Myocyte (in vitro differentiated cells): ENCODE data around the gene ORC1. TPM values are rescaled to one million over a fixed set of nuclear protein-coding genes. Genes with fewer than 3 reads are reported as not detected.

Experiments
- DNase-seq: peaks from one replicate; pipeline ENCODE4 v3.0.0-alpha.2; 2012; ENCODE audit warnings: low read depth
- polyA plus RNA-seq: library from polyadenylated mRNA; unstranded; fragments of >200 nt; gene quantifications from one replicate; pipeline ENCODE4 v1.2.1, GENCODE V29; 2012; ENCODE audit warnings: missing spikeins
- total RNA-seq: library from RNA; depleted of rRNA; stranded (reverse); fragments of >200 nt; gene quantifications from 2 replicates; pipeline ENCODE4 v1.2.3, GENCODE V29; 2014

The ORC1 gene
- 0.11 and 0.42 TPM in 2 replicates for total RNA-seq
- 0.14 TPM for polyA plus RNA-seq

DNA sequence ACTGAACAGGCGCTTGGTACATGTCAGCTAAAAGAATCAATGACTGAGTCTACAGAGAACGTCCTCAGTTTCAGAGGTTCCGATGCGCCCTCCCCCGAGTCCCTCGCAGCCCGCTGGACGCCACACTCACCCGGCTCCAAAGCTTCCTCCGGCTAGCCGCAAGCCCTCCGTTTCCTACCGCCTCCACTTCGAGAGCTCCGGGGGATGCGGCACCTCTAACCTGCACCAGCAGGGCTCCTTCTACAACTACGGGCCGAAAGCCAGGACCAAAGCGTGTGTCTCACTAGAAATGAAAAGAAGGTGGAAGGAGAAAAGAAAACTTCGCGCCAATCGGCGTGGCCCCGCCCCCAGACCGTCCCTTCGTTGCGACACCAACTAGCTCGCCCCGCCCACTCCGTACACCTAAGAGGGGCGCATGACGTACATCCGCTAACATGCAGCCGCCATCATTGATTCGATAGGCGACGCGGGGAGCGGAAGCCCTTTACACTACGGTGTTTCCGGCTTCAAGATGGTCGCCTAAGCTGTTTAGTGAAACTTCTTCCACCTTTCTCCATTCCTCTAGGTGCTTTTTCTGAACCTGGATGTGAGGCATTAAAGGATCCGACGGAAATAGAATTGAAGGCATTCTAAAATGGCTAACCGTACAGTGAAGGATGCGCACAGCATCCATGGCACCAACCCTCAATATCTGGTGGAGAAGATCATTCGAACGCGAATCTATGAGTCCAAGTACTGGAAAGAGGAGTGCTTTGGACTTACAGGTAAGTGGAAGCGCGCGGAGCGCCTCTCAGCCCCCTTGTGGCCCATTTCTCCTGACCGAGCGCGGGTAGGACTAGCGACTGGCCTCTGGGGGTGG, at the start of gene ORC1, which contains the start of gene PRPF38A:
ORC1 (minus strand) TSS at position 308 of the 859 bp plus-strand sequence. CDS start 2,200 bp downstream, outside the sequence.
PRPF38A (plus strand) TSS at position 487 of the 859 bp plus-strand sequence; CDS start at position 635, 148 bp downstream.
- DNase-seq, result peak; percentile 98

DNA sequence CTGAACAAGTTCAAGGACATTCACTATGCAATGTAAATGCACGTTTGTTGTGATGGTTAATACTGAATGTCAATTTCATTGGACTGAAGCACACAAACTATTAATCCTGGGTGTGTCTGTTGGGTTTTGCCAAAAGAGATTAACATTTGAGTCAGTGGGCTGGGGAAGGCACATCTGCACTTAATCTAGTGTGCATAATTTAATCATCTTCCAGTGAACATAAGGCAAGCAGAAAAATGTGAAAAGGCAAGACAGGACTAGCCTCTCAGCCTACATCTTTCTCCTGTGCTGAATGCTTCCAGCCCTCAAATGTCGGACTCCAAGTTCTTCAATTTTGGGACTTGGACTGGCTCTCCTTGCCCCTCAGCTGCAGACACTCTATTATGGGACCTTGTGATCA, 40.2 kb upstream of the ORC1 start:
- DNase-seq, result no peak

DNA sequence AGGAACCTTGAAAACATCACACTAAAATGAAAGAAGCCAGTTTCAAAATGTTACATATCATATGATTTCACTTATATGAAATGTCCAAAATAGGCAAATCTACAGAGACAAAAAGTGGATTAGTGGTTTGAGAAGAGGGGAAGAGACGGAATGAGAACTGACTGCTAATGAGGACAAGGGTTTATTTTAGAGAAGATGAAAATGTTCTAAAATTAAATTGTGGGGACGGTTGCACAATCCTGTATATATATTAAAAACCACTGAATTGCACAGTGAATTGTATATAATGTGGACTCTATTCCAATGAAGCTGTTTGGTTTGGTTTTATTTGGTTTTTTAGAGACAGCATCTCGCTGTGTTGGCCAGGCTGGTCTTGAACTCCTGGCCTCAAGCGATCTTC, 35.8 kb upstream of the ORC1 start:
- DNase-seq, result no peak

DNA sequence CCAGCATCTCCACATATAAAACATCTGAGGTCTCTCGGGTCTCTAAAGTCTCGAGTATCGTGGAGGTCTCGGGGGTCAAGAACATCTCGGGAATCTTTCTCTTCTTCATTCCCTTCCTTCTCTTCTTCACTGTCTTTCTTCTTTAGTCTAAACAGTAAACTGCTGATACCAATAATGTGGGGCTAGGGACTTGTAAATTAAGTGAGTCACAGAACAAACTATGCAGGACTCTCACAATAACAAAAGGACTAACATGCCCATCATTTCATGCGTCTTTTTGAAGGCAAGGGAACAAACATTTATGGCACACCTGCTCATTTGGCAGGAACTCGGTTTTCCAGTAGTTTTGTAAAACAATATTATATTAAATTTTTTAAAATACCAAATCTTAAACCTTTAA, 32.6 kb upstream of the ORC1 start:
- no peak for DNase-seq

DNA sequence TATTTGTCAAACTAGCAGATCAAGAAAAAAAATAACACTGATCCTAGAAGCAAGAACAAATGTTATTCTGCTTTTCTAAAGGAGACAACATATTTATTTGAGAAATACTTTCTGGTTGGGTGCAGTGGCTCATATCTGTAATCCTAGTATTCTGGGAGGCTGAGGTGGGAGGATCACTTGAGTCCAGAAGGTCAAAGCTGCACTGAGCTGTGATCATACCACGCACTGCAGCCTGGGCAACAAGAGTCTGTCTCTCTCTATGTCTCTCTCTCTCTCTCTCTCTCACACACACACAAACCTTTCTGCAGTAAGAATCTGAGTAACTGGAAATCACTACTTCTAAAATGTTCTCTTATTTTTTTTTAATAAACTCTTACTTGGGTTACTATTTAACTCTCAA, 31.4 kb upstream of the ORC1 start:
- DNase-seq, result no peak

DNA sequence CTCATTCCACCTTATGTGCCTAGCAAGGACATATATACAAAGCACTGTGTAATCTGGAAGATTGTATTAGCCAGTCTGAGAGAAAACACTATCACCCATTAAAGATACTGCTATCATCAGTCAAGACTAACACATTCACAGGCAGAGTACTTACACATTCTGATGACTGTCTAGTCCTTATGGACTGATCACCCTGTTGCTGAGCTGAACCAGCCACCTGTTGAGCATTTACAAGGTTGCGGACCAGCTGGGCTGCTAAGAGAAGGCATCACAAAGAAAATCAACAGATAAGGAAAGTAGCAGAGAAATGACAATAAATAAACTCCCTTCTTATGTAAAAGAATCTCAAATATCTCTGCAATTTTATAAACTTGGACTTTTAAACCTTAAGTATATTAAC, 31.0 kb upstream of the ORC1 start:
- no peak for DNase-seq

DNA sequence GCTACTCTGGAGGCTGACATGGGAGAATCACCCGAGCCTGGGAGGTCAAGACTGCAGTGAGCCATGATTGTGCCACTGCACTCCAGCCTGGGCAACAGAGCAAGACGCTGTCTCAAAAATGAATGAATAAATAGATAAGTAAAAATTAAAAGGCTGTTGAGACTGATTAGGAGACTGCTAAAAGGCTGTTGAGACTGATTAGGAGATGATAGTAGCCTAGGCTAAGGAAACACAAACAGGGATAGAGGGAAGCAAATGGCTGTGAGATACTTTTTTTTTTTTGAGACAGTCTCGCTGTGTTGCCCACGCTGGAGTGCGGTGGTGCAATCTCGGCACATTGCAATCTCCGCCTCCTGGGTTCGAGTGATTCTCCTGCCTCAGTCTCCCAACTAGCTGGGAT, 28.6 kb upstream of the ORC1 start:
- DNase-seq, result no peak

DNA sequence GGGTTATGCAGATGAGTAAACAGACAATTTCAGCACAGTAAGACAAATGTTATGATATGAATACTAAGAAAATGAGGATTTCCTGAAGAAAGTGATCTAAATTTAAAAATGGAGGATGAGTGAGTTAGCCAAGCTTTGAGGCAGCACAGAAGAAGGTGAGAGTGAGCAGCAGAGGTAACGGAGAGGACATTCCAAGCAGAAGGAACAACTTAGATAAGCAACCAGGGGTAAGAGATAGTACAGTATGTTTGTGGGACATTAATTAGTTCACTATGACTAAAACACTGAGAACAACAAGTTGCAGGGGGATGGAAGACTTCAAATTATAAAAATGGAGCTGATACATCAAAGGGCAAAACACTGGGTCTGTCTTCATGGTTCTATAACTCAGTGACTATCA, 22.9 kb upstream of the ORC1 start:
- DNase-seq, result no peak

DNA sequence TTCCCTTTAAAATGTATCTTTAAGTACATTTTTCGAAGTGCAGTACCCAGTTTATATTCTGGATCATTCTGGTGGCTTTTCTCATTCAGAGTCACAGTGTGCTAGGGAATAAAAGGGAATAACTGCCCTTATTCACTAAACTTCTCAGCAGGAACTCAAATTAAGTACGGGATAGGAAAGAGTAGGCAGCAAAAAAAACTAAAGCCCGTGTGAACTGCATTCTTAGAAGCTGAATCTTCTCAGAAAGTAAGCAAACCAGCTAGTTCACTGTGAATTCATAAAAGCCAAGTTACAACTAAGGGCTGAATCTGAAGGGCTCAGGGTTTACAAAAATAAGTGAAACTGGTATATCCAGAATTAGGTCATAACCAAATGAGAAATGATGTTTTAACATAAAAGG, 22.1 kb upstream of the ORC1 start:
- DNase-seq, result peak; percentile 7

DNA sequence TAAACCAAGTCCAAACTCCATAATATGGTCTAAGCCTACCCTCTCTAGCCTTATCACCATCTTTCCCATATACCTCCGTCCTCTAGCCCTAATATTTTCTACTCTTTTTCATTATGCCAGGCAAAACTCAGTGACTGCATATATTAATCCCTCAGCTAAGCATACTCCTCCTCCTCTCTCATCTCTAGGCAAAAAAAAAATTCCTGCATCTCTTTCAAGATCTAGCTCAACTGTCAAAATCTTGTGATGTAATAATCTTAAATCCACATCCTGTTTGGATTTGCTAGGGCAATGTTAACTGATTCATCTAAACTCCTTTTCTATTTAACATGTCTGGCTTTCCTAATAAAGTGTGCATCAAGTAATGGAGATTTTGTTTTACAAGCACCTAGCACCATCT, 20.6 kb upstream of the ORC1 start:
- DNase-seq, result no peak

DNA sequence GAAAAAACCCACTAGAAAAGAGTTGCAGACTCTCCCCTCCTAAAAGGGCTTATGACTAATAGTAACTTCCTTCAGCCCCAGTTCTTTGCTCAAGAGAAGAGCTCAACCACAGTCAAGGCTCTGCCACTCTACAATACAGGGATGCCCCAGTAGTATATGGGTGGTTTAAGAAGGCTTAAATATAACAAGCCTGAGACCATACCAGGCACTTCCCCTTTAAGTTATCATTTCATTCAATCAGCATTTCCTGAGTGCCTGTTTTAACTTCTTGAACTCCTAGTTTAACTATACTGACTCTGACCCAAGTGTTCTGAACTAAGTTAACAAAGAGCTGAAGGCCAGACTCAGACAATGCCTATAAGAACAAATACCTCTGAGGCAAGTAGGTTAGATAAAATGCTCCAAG, 20.0 kb upstream of the ORC1 start:
- DNase-seq, result no peak

DNA sequence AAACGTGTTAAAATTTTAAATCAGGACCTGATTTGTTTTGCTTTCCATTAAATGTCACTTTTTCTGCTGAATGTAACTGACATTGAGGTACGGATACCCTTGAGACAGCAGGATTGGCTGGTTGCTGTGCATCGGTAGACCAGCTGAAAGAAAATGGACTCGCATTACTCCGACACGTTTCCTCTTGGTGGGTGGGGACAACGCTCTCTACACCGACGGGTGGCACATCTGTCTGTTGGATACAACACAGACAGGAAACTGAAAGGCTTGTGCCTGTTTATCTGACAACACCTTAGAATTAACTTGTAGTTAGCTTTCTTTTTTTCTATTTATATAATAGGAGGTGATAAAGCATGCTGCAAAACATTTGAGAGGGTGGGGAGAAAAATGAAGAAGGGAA, 19.5 kb upstream of the ORC1 start:
- DNase-seq, result no peak

DNA sequence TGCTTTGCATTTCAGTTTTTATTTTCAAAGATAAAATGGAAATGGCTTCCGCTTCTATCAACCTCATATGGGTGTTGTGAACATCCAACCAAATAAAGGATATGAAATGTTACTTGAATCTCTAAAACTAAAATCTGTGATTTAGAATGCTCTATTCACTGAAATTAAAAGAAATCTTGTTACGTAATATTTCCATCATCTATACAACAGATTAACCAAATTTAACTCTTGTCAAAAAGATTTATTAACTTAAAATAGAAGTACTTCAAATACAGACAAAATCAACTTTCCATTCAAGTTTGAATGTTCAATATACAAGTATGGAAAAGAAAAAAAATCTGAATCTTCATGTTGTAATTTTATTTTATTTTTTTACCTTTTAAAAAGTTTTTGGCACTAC, 18.8 kb upstream of the ORC1 start:
- DNase-seq, result no peak

DNA sequence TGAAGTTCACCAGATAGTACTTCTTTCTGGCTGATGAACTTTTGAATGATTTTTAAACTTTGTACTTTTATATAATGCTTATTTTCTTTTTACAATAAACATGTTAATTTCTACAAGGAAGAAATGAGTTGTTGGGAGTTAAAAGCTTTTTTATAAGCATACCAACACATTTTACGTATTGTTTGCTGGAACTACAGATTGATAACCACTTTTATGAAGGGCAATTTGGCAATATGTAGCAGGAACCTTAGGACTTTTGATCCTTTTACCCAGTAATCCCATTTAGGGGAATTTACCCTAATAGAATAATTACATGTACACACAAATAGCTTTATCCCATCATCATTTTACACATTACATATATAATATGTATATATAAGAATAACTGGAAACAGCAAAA, 16.5 kb upstream of the ORC1 start:
- no peak for DNase-seq

DNA sequence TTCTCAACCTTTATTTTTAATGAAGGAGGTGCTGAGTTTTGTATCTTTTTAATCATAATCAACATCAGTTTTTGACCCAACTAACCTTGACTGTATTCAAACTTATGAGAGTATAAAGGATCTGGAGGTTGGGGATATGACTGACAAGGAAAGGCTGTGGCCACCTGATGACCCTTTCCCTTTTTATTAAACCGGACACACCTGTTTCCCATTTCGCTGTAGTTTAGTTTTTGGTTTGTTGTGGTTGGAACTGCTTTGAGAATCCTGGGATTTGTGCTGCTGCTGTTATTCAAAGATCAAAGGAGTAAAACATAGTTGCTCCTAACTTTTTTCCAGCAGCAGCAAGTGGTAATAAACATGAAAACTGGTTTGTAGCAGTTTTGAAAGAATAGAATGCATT, 12.6 kb upstream of the ORC1 start:
- no peak for DNase-seq

DNA sequence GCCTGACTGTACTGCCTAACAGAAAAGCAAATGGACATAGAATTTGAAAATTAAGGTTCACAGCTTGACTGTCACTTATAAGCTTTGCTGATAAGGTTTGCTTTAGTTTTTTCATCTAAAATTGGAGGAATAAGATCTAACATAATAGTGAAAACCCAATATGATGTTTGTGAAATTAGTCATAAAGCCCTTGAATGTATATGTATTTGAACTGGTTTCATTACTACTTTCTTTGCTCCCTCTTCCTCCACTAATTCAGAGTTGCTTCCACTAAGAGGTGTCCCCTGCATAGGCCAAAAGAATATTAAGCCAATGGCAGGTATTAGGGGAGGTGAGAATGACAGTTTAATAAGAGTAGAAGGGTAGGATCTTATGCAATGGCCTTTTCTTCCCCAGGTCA, 10.7 kb upstream of the ORC1 start:
- no peak for DNase-seq

DNA sequence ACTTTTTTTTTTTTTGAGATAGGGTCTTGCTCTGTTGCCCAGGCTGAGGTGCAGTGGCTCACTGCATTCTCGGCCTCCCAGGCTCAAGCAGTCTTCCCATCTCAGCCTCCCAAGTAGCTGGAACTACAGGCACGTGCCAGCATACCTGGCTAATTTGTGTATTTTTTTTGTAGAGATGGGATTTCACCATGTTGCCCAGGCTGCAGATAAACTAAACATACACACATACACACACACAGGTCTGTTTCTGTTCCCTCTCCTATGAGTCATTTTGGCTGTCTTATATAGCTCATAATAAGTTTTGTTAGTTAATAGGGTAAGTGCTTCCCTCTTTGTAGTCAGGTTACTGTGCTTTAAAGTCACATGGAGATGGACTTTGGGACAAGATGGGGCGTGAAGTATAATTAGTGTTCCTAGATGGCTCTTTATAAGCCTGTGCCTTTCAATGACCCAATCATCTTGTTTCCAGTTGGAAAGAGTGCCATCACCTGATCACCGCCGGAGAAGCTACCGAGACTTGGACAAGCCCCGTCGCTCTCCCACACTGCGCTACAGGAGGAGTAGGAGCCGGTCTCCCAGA, 9.3 kb upstream of the ORC1 start:
- no peak for DNase-seq

DNA sequence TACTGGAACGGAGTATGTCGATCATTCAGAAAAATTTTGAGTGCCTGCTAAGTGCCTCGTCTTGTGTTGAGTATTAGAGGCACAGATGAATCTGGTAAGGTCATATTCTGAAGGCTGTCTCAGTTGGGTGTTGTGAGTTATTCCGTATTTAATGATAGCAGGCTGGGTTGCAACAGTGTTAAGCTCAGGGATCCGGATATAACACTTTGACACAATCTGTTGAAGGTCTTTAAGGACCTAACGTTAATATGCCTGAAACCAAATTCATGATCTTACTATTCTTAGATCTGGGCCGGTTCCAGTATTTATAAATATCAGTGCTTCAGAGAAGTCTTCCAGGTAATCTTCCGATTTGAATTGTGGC, 734 bp upstream of the ORC1 start:
- DNase-seq, result no peak

DNA sequence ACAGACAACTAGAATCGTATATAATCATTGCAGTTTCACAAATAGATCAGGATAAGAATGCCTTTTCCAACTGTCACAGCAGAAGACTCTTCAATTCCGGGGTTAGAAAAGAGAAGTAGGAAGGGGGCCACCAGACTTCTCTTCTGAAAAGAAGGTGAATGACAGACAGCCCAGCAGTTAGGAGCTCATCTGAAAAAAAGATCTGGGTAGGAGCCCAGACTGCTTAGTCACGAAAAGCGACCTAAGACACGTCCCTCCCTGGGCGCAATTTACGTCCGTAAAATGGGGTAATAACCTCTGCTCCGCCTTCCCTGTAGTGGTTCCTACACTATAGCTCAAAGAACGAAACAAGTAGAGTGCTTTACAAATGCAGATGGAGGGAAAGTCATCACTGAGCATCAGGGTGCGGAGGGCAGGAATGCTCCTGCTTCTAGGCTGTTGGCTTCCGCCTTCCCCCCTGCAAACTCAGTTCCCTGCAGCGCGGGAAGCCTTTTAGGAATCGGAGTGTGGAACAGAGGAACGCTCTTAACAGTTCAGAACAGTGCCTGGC, 582 bp downstream of the ORC1 start:
- DNase-seq, result peak; percentile 30

DNA sequence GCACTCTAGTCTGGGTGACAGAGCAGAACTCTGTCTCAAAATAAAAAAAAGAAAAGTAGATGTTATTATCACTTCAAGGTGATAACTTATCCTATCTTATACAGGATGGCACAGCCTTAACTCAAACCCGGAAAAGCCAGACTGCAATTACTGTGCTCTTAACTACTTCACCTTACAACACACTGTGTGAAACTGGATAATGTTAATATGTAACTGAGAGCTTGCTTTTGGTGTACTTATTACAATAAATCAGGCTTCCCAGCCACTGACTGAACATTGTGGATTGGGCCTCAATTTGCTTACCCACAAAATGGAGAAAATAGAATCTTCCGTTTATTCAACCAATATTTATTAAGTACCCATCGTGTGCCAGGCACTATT, 1.4 kb downstream of the ORC1 start:
- no peak for DNase-seq

DNA sequence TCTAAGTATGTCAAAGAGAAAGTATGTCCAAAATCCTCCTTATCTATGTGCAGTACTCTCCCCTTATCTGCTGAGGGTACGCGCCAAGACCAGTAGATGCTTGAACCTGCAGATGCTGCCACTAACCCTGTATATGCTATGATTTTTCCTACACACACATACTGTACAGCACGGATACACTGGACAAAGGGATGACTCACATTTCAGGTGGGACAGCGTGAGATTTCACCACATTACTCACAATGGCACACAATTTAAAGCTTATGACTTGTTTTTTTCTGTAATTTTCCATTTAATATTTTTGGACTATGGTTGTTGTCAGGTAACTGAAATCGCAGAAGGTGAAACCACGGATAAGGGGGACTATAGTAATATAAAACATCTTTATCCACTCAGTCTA, 4.1 kb downstream of the ORC1 start:
- no peak for DNase-seq

DNA sequence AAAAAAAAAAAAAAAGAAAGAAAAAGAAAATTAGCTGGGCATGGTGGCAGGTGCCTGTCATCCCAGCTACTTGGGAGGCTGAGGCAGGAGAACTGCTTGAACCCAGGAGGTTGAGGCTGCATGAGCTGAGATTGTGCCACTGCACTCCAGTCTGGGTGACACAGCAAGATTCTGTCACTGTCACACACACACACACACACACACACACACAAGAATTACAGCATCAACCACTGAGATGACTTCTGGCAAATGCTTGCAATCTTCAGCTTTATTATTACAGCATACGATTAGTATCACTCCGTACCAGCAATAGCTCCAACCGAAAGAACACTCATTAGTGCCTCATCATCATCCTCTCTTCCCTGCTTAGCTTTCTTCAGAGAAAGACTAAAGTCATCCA, 4.6 kb downstream of the ORC1 start:
- no peak for DNase-seq

DNA sequence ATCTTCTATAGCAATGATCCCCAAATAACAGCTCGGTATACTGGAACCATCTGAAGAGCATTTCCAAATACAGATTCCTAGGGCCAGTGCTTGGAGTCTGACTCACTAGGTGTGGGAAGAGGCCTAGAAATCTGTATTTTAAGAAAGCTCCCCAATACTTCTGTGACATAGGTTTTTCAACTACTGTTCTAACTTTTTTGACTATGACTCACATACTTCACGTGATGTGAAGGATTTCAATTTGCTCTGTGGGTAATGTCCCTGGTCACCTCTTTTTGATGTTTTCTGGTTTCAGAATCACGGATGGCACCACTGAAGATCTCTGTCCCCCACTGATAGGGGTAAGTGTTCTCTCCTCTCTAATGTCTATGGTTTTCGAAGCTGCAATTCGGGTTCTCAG, 11.0 kb downstream of the ORC1 start:
- DNase-seq, result no peak
